CD14-positive monocyte (primary cell): ENCODE measurements around the gene OR52B6. TPM values are rescaled to one million over a fixed set of nuclear protein-coding genes. Genes with fewer than 3 reads are reported as not detected.
"Not testable (repeated sequence)": the region's sequence is repeated elsewhere in the genome, so short reads cannot be mapped to it uniquely, and the experiment has no call there.

Source experiments
- DNase-seq, 3 donors: peaks; one replicate each; pipeline ENCODE4 v3.0.0-alpha.2; 2011 to 2022
- H2AFZ ChIP-seq: 2 replicates; pipeline ENCODE4 v1.6.0; 2012; ENCODE audit warnings: mild to moderate bottlenecking, low read depth, low read length, inconsistent platforms; ENCODE audit not compliant: insufficient read depth, poor library complexity, severe bottlenecking
- H3K27ac ChIP-seq, 2 donors: 1 replicate in 1 of 2; 2 replicates in 1 of 2; pipeline ENCODE4 v1.5.1; 2012 to 2013; ENCODE audit warnings: low read length in 2 of 2, control low read depth in 1 of 2, inconsistent platforms in 1 of 2, low read depth in 1 of 2, mild to moderate bottlenecking in 1 of 2
- H3K27me3 ChIP-seq, 2 donors: one replicate each; pipeline versions ENCODE4 v1.6.0 to v1.6.1; 2011 to 2013; ENCODE audit warnings: low read length in 2 of 2; ENCODE audit not compliant: control insufficient read depth in 2 of 2, insufficient read depth in 2 of 2
- H3K36me3 ChIP-seq, 2 donors: replicated peaks in 1 of 2; 1 replicate in 1 of 2; 2 replicates in 1 of 2; pipeline versions ENCODE4 v1.5.1 to v1.6.1; 2012 to 2013; ENCODE audit warnings: low read length in 2 of 2, control low read depth in 1 of 2, inconsistent platforms in 1 of 2, mild to moderate bottlenecking in 1 of 2; ENCODE audit not compliant: insufficient read depth in 2 of 2, control insufficient read depth in 1 of 2
- H3K4me1 ChIP-seq, 2 donors: 1 replicate in 1 of 2; 2 replicates in 1 of 2; pipeline versions ENCODE4 v1.5.1 to v1.6.1; 2012 to 2013; ENCODE audit warnings: low read length in 2 of 2, control low read depth in 1 of 2, inconsistent platforms in 1 of 2, mild to moderate bottlenecking in 1 of 2, moderate library complexity in 1 of 2; ENCODE audit not compliant: insufficient read depth in 2 of 2, control insufficient read depth in 1 of 2
- H3K4me2 ChIP-seq: replicated peaks from 2 replicates; pipeline ENCODE3; 2012; ENCODE audit warnings: low read length, moderate library complexity, mild to moderate bottlenecking; ENCODE audit not compliant: poor library complexity, severe bottlenecking; ENCODE audit errors: extremely low read depth
- H3K4me3 ChIP-seq, 3 experiments: fragments of 200-600 bp in 1 of 3; sonication (generic) in 1 of 3; replicated peaks in 1 of 3; 1 replicate in 2 of 3; 2 replicates in 1 of 3; pipeline ENCODE4 v1.5.1; 2011 to 2013; ENCODE audit warnings: low read length in 3 of 3, mild to moderate bottlenecking in 3 of 3, control low read depth in 2 of 3, low read depth in 2 of 3, inconsistent platforms in 1 of 3, moderate library complexity in 1 of 3
- H3K79me2 ChIP-seq: 2 replicates; pipeline ENCODE4 v1.6.0; 2012; ENCODE audit warnings: mild to moderate bottlenecking, control low read depth, inconsistent platforms, low read length, moderate library complexity; ENCODE audit not compliant: insufficient read depth
- H3K9ac ChIP-seq: 2 replicates; pipeline ENCODE4 v1.6.0; 2017; ENCODE audit warnings: low read length, mild to moderate bottlenecking; ENCODE audit not compliant: insufficient read depth, poor library complexity, severe bottlenecking
- H3K9me3 ChIP-seq, 2 donors: replicated peaks in 1 of 2; 1 replicate in 1 of 2; 2 replicates in 1 of 2; pipeline versions ENCODE4 v1.5.1 to v1.6.1; 2012 to 2013; ENCODE audit warnings: low read length in 2 of 2, control low read depth in 1 of 2; ENCODE audit not compliant: control insufficient read depth in 1 of 2, insufficient read depth in 1 of 2
- H4K20me1 ChIP-seq: 2 replicates; pipeline ENCODE4 v1.6.0; 2012; ENCODE audit warnings: mild to moderate bottlenecking, low read length, control low read depth, moderate library complexity; ENCODE audit not compliant: insufficient read depth
- H3K27ac Mint-ChIP-seq, 7 donors: one replicate each; pipeline ENCODE4 v1.8.0; 2020; ENCODE audit warnings: mild to moderate bottlenecking in 7 of 7, mixed read lengths in 7 of 7, moderate library complexity in 6 of 7, inconsistent platforms in 2 of 7
- H3K27me3 Mint-ChIP-seq, 3 donors: one replicate each; pipeline ENCODE4 v1.8.0; 2021 to 2022; ENCODE audit warnings: low read depth in 3 of 3, mild to moderate bottlenecking in 3 of 3, mixed read lengths in 3 of 3, moderate library complexity in 3 of 3, inconsistent platforms in 1 of 3
- H3K36me3 Mint-ChIP-seq, 2 donors: one replicate each; pipeline ENCODE4 v1.8.0; 2020; ENCODE audit warnings: mixed read lengths in 2 of 2, inconsistent platforms in 1 of 2, mild to moderate bottlenecking in 1 of 2
- H3K4me1 Mint-ChIP-seq: one replicate; pipeline ENCODE4 v1.8.0; 2020; ENCODE audit warnings: mild to moderate bottlenecking, mixed read lengths
- H3K4me3 Mint-ChIP-seq, 2 donors: one replicate each; pipeline ENCODE4 v1.8.0; 2020; ENCODE audit warnings: mild to moderate bottlenecking in 2 of 2, mixed read lengths in 2 of 2, moderate library complexity in 1 of 2
- H3K9me3 Mint-ChIP-seq, 7 donors: one replicate each; pipeline ENCODE4 v1.8.0; 2020 to 2022; ENCODE audit warnings: mixed read lengths in 7 of 7, mild to moderate bottlenecking in 6 of 7, moderate library complexity in 6 of 7, inconsistent platforms in 2 of 7
- WGBS: methylation state at CpG from one replicate; pipeline ENCODE4 v1.1.5; 2013; ENCODE audit warnings: missing lambda C conversion rate; ENCODE audit not compliant: insufficient coverage; 5-methylcytosine and 5-hydroxymethylcytosine counted together
- intact Hi-C, 2 donors: fragments of 100-400 bp; cut with micrococcal nuclease; formaldehyde crosslinking; loops; one replicate each; pipeline versions ENCODE4 v1.15.0 to v1.15.1; 2023
- polyA plus RNA-seq, 3 donors: library from polyadenylated mRNA; depleted of rRNA in 1 of 3; unstranded in 2 of 3; stranded (reverse) in 1 of 3; fragments of 300-500 nt in 2 of 3; fragments of >200 nt in 1 of 3; fragmentation: Illumina TruSeq in 2 of 3; gene quantifications; 1 replicate in 2 of 3; 2 replicates in 1 of 3; pipeline ENCODE4 v1.2.3, GENCODE V29; 2012 to 2021
- TF ChIP-seq, protein P1 (sequence below): fragments of 200-600 bp; IDR thresholded peaks from one replicate; pipeline ENCODE4 v1.8.0; 2022; ENCODE audit warnings: antibody characterized with exemption, mild to moderate bottlenecking

The OR52B6 gene
- polyA plus RNA-seq, 3 donors, result not detected

DNA sequence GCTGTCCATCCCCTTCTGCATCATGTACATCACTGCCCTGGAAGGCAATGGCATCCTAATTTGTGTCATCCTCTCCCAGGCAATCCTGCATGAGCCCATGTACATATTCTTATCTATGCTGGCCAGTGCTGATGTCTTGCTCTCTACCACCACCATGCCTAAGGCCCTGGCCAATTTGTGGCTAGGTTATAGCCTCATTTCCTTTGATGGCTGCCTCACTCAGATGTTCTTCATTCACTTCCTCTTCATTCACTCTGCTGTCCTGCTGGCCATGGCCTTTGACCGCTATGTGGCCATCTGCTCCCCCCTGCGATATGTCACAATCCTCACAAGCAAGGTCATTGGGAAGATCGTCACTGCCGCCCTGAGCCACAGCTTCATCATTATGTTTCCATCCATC is 337 bp downstream of the OR52B6 start:
- H3K27me3 ChIP-seq, result no peaks in the 10 kb centered on the region
- Mint-ChIP-seq H3K4me1 (no peaks in the 10 kb centered on the region), H3K27ac (no peak overlapping the region), H3K9me3 (peaks cover 0 to 3% (median 0%) of the 10 kb centered on the region in 7 donors), H3K36me3 (no peaks in the 10 kb centered on the region), H3K4me3 (no peak overlapping the region), H3K27me3 (peaks cover 0 to 1% (median 0%) of the 10 kb centered on the region in 3 donors)
- TF ChIP-seq, protein P1, sequence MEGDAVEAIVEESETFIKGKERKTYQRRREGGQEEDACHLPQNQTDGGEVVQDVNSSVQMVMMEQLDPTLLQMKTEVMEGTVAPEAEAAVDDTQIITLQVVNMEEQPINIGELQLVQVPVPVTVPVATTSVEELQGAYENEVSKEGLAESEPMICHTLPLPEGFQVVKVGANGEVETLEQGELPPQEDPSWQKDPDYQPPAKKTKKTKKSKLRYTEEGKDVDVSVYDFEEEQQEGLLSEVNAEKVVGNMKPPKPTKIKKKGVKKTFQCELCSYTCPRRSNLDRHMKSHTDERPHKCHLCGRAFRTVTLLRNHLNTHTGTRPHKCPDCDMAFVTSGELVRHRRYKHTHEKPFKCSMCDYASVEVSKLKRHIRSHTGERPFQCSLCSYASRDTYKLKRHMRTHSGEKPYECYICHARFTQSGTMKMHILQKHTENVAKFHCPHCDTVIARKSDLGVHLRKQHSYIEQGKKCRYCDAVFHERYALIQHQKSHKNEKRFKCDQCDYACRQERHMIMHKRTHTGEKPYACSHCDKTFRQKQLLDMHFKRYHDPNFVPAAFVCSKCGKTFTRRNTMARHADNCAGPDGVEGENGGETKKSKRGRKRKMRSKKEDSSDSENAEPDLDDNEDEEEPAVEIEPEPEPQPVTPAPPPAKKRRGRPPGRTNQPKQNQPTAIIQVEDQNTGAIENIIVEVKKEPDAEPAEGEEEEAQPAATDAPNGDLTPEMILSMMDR, result no peak
- H3K4me3 ChIP-seq, result no peak overlapping the region
- no peak overlapping the region for H3K27ac ChIP-seq
- intact Hi-C loops, result no loop called here
- no peaks in the 10 kb centered on the region for H4K20me1 ChIP-seq
- no peak for DNase-seq
- H3K4me2 ChIP-seq, result no peak overlapping the region
- whole genome bisulfite sequencing, result 68% methylated on average over 4 of the region's 4 CpGs
- no peaks in the 10 kb centered on the region for H3K36me3 ChIP-seq
- H2AFZ ChIP-seq, result no peak overlapping the region
- no peaks in the 10 kb centered on the region for H3K4me1 ChIP-seq
- H3K9ac ChIP-seq, result no peak overlapping the region
- H3K9me3 ChIP-seq, result no peaks in the 10 kb centered on the region
- no peaks in the 10 kb centered on the region for H3K79me2 ChIP-seq

DNA sequence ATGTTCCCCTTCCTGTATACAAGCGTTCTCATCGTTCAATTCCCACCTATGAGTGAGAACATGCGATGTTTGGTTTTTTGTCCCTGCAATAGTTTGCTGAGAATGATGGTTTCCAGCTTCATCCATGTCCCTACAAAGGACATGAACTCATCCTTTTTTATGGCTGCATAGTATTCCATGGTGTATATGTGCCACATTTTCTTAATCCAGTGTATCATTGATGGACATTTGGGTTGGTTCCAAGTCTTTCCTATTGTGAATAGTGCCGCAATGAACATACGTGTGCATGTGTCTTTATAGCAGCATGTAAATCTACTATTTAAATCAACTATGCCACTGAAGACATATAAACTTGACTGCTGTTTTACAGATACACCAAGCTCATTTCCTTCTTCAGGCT is 3.8 kb downstream of the OR52B6 start:
- not testable (repeated sequence) for H3K27ac Mint-ChIP-seq

GRCh38 chr11:5589906-5590305 is 9.2 kb downstream of the OR52B6 start:
- intact Hi-C loops, H3K79me2 ChIP-seq, H3K27me3 ChIP-seq, H3K4me3 Mint-ChIP-seq, H3K4me2 ChIP-seq, H3K9me3 Mint-ChIP-seq, H3K4me1 ChIP-seq, H3K36me3 ChIP-seq, H3K4me1 Mint-ChIP-seq, H3K9me3 ChIP-seq, H3K27ac ChIP-seq, H3K4me3 ChIP-seq, H3K9ac ChIP-seq, DNase-seq, H2AFZ ChIP-seq, H3K27me3 Mint-ChIP-seq, H4K20me1 ChIP-seq, H3K36me3 Mint-ChIP-seq, H3K27ac Mint-ChIP-seq: not testable (repeated sequence)
- WGBS, result 97% methylated on average over 31 of the region's 31 CpGs

More for the DNA sequence above, 3.8 kb downstream of the OR52B6 start:
- H3K4me2 ChIP-seq, H3K36me3 ChIP-seq, H3K36me3 Mint-ChIP-seq, H3K9me3 ChIP-seq, H4K20me1 ChIP-seq, H3K9me3 Mint-ChIP-seq, H3K27ac ChIP-seq, H3K4me1 Mint-ChIP-seq, H3K27me3 ChIP-seq, H3K79me2 ChIP-seq, H3K4me1 ChIP-seq, H2AFZ ChIP-seq, H3K4me3 ChIP-seq, H3K9ac ChIP-seq, H3K4me3 Mint-ChIP-seq, intact Hi-C loops, DNase-seq, H3K27me3 Mint-ChIP-seq: not testable (repeated sequence)
- WGBS, result no CpG with 5 or more reads among the region's 5 CpGs
